Small intestine (tissue), 7 donors: ENCODE measurements around the gene TNS1. TPM values are rescaled to one million over a fixed set of nuclear protein-coding genes. Genes with fewer than 3 reads are reported as not detected.

ENCODE experiments used
- DNase-seq, 2 donors: peaks; one replicate each; pipeline versions ENCODE4 v3.0.0 to v3.0.0-alpha.2; 2013
- FAIRE-seq: peaks from 2 replicates; lab custom pipeline; 2012; peaks lifted over from hg19 to GRCh38; lab: Jason Lieb, UNC
- H3K27ac ChIP-seq, 3 donors: one replicate each; pipeline ENCODE4 v1.5.1; 2013; ENCODE audit warnings: low read length in 2 of 3, mild to moderate bottlenecking in 2 of 3, control low read depth in 1 of 3, inconsistent platforms in 1 of 3, low read depth in 1 of 3, moderate library complexity in 1 of 3
- H3K27me3 ChIP-seq, 3 donors: one replicate each; pipeline ENCODE4 v1.6.1; 2013; ENCODE audit warnings: low read length in 3 of 3, inconsistent platforms in 1 of 3; ENCODE audit not compliant: control insufficient read depth in 3 of 3, insufficient read depth in 3 of 3
- H3K36me3 ChIP-seq, 3 donors: one replicate each; pipeline ENCODE4 v1.6.1; 2013; ENCODE audit warnings: low read length in 3 of 3, inconsistent platforms in 1 of 3, low read depth in 1 of 3, mild to moderate bottlenecking in 1 of 3, moderate library complexity in 1 of 3; ENCODE audit not compliant: control insufficient read depth in 3 of 3, insufficient read depth in 2 of 3
- H3K4me1 ChIP-seq, 3 donors: one replicate each; pipeline ENCODE4 v1.6.1; 2013; ENCODE audit warnings: low read length in 2 of 3, inconsistent platforms in 1 of 3, low read depth in 1 of 3, mild to moderate bottlenecking in 1 of 3, moderate library complexity in 1 of 3; ENCODE audit not compliant: control insufficient read depth in 3 of 3, insufficient read depth in 2 of 3
- H3K4me3 ChIP-seq, 3 donors: one replicate each; pipeline ENCODE4 v1.5.1; 2013; ENCODE audit warnings: low read length in 3 of 3, control low read depth in 1 of 3, inconsistent platforms in 1 of 3, low read depth in 1 of 3, mild to moderate bottlenecking in 1 of 3, moderate library complexity in 1 of 3
- H3K9me3 ChIP-seq, 2 donors: one replicate each; pipeline ENCODE4 v1.6.1; 2013; ENCODE audit warnings: low read depth in 1 of 2, low read length in 1 of 2; ENCODE audit not compliant: control insufficient read depth in 2 of 2, insufficient read depth in 1 of 2
- WGBS, 3 donors: extraction: QIAGEN DNeasy Blood & Tissue Kit; methylation state at CpG; one replicate each; pipeline ENCODE4 v1.1.7; 2013; 5-methylcytosine and 5-hydroxymethylcytosine counted together
- polyA plus RNA-seq, 4 donors: library from polyadenylated mRNA; stranded (reverse) in 3 of 4; unstranded in 1 of 4; fragments of 200-250 nt in 3 of 4; fragments of 120-200 nt in 1 of 4; gene quantifications; one replicate each; pipeline versions ENCODE4 v1.2.1 to v1.2.3, GENCODE V29; 2013
- donor health status: healthy with polysubstance abuse.
- donor health status: control.
- donor health status: control.
- donor health status: Bipolar disorder and iron deficiency.
- donor health status: healthy.

Gene TNS1
- polyA plus RNA-seq, 4 donors = 1.3 to 52.1 (median 9.8) TPM

- FAIRE-seq (no peak), DNase-seq (no peak)
- Histone ChIP-seq H3K27ac (peak overlapping the region in 1 of 3 donors; percentile 33), H3K27me3 (no peaks in the 10 kb centered on the region), H3K4me3 (no peak overlapping the region), H3K36me3 (peaks cover 0 to 2% (median 0%) of the 10 kb centered on the region in 3 donors), H3K9me3 (no peaks in the 10 kb centered on the region), H3K4me1 (no peaks in the 10 kb centered on the region)
- WGBS, 3 donors = 82 to 87% (median 83%) methylated on average over 15 of the region's 15 CpGs
These were observed 47.6 kb downstream of the TNS1 start for GRCh38 chr2:217954971-217955740.

- DNase-seq (no peak), FAIRE-seq (no peak)
- peaks cover 0 to 2% (median 0%) of the 10 kb centered on the region in 3 donors for H3K36me3 ChIP-seq
- H3K4me3 ChIP-seq = no peak overlapping the region
- H3K27me3 ChIP-seq = no peaks in the 10 kb centered on the region
- H3K4me1 ChIP-seq = no peaks in the 10 kb centered on the region
- peak overlapping the region in 1 of 3 donors; percentile 77 for H3K27ac ChIP-seq
- 61 to 74% (median 63%) methylated on average over 3 of the region's 3 CpGs for WGBS, 3 donors
- no peaks in the 10 kb centered on the region for H3K9me3 ChIP-seq
These were observed 48.3 kb downstream of the TNS1 start for GRCh38 chr2:217954469-217954868.

- no peaks in the 10 kb centered on the region for H3K4me1 ChIP-seq
- no peak overlapping the region for H3K4me3 ChIP-seq
- H3K9me3 ChIP-seq = no peaks in the 10 kb centered on the region
- H3K36me3 ChIP-seq = peaks cover 0 to 2% (median 0%) of the 10 kb centered on the region in 3 donors
- FAIRE-seq (no peak), DNase-seq (no peak)
- no peaks in the 10 kb centered on the region for H3K27me3 ChIP-seq
- WGBS, 3 donors = 85 to 90% (median 89%) methylated on average over 9 of the region's 9 CpGs
- H3K27ac ChIP-seq = peak overlapping the region in 1 of 3 donors; percentile 77
These were observed 48.7 kb downstream of the TNS1 start for GRCh38 chr2:217954051-217954450.

- DNase-seq (no peak), FAIRE-seq (no peak)
- 56 to 76% (median 71%) methylated on average over 6 of the region's 6 CpGs for WGBS, 3 donors
- H3K4me3 ChIP-seq = no peak overlapping the region
- H3K36me3 ChIP-seq = peaks cover 0 to 2% (median 0%) of the 10 kb centered on the region in 3 donors
- no peaks in the 10 kb centered on the region for H3K4me1 ChIP-seq
- H3K27ac ChIP-seq = peak overlapping the region in 1 of 3 donors; percentile 77
- no peaks in the 10 kb centered on the region for H3K9me3 ChIP-seq
- H3K27me3 ChIP-seq = no peaks in the 10 kb centered on the region
These were observed 49.3 kb downstream of the TNS1 start for GRCh38 chr2:217953531-217953932.

- Histone ChIP-seq H3K4me3 (no peak overlapping the region), H3K27ac (peak overlapping the region in 1 of 3 donors; percentile 0), H3K4me1 (no peaks in the 10 kb centered on the region), H3K27me3 (no peaks in the 10 kb centered on the region), H3K9me3 (no peaks in the 10 kb centered on the region), H3K36me3 (peaks cover 0 to 2% (median 0%) of the 10 kb centered on the region in 3 donors)
- FAIRE-seq = no peak
- no peak for DNase-seq
- 62 to 73% (median 72%) methylated on average over 7 of the region's 7 CpGs for WGBS, 3 donors
These were observed 49.7 kb downstream of the TNS1 start for GRCh38 chr2:217953011-217953481.

- H3K27me3 ChIP-seq = no peaks in the 10 kb centered on the region
- H3K4me3 ChIP-seq = no peak overlapping the region
- DNase-seq (no peak), FAIRE-seq (no peak)
- peak overlapping the region in 1 of 3 donors; percentile 10 for H3K27ac ChIP-seq
- 93 to 95% (median 95%) methylated on average over 7 of the region's 7 CpGs for WGBS, 3 donors
- H3K4me1 ChIP-seq = peaks cover 0 to 6% (median 0%) of the 10 kb centered on the region in 3 donors
- H3K9me3 ChIP-seq = no peaks in the 10 kb centered on the region
- H3K36me3 ChIP-seq = peaks cover 0 to 2% (median 0%) of the 10 kb centered on the region in 3 donors
These were observed 50.4 kb downstream of the TNS1 start for GRCh38 chr2:217952409-217952808.

- FAIRE-seq = no peak
- Histone ChIP-seq H3K27ac (no peak overlapping the region), H3K4me1 (peaks cover 0 to 13% (median 0%) of the 10 kb centered on the region in 3 donors), H3K4me3 (no peak overlapping the region), H3K27me3 (no peaks in the 10 kb centered on the region), H3K9me3 (no peaks in the 10 kb centered on the region), H3K36me3 (peaks cover 0 to 2% (median 0%) of the 10 kb centered on the region in 3 donors)
- DNase-seq = no peak
- 82 to 85% (median 83%) methylated on average over 11 of the region's 11 CpGs for WGBS, 3 donors
These were observed 51.1 kb downstream of the TNS1 start for GRCh38 chr2:217951521-217952247.

GRCh38 chr2:217951091-217951490, 51.7 kb downstream of the TNS1 start:
- Histone ChIP-seq H3K4me3 (no peak overlapping the region), H3K9me3 (no peaks in the 10 kb centered on the region), H3K27ac (no peak overlapping the region), H3K36me3 (peaks cover 0 to 2% (median 0%) of the 10 kb centered on the region in 3 donors), H3K27me3 (no peaks in the 10 kb centered on the region), H3K4me1 (peaks cover 0 to 14% (median 0%) of the 10 kb centered on the region in 3 donors)
- 68 to 82% (median 75%) methylated on average over 4 of the region's 4 CpGs for WGBS, 3 donors
- DNase-seq = no peak
- FAIRE-seq = no peak
